Endothelial cell of umbilical vein (primary cell): Measurements from ENCODE around the gene HNRNPLL.

Experiments used
- EZH2 ChIP-seq: IDR thresholded peaks from 2 replicates; pipeline ENCODE4 v1.6.1; 2012; ENCODE audit warnings: borderline replicate concordance, low read depth, mild to moderate bottlenecking, moderate library complexity, low read length, inconsistent platforms; ENCODE audit not compliant: severe bottlenecking
- POLR2AphosphoS5 ChIP-seq: IDR thresholded peaks from 2 replicates; pipeline ENCODE4 v1.6.1; 2012; ENCODE audit warnings: low read depth, mild to moderate bottlenecking, control low read depth, low read length, moderate library complexity; ENCODE audit not compliant: insufficient read depth
- TF ChIP-seq, protein P1 (sequence below), 2 donors: IDR thresholded peaks; 1 replicate in 1 of 2; 2 replicates in 1 of 2; pipeline ENCODE4 v1.5.1; 2011; ENCODE audit warnings: low read length in 2 of 2, mild to moderate bottlenecking in 2 of 2, moderate library complexity in 2 of 2, control low read depth in 1 of 2, inconsistent platforms in 1 of 2, low read depth in 1 of 2; ENCODE audit not compliant: insufficient read depth in 1 of 2; ENCODE audit errors: extremely low read depth in 1 of 2

DNA sequence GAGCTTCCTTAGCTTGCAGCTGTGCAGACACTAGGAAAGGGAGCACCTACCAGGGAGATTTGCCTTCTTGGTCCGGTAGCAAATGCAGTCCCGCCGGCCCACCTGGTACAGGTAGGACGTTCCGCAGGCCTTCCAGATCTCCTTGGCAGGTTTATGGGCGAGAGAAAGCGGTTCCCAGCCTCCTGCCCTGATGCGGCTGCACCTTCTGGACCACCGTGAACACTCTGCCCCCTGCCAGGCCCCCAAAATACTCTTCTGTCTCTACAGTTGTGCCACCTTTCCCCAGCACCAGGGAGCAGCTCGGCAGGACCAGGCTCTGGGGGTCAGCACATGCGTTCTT, 67.4 kb downstream of the HNRNPLL start:
- TF ChIP-seq POLR2AphosphoS5: no peak
- TF ChIP-seq, protein P1, sequence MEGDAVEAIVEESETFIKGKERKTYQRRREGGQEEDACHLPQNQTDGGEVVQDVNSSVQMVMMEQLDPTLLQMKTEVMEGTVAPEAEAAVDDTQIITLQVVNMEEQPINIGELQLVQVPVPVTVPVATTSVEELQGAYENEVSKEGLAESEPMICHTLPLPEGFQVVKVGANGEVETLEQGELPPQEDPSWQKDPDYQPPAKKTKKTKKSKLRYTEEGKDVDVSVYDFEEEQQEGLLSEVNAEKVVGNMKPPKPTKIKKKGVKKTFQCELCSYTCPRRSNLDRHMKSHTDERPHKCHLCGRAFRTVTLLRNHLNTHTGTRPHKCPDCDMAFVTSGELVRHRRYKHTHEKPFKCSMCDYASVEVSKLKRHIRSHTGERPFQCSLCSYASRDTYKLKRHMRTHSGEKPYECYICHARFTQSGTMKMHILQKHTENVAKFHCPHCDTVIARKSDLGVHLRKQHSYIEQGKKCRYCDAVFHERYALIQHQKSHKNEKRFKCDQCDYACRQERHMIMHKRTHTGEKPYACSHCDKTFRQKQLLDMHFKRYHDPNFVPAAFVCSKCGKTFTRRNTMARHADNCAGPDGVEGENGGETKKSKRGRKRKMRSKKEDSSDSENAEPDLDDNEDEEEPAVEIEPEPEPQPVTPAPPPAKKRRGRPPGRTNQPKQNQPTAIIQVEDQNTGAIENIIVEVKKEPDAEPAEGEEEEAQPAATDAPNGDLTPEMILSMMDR (IDR thresholded peaks at IDR 0.05; ENCODE audit: extremely low read depth in 1 of 2, insufficient read depth in 1 of 2, low read depth in 1 of 2, low read length in 2 of 2): no peak
- TF ChIP-seq EZH2: no peak
